ENCODE data around the gene NPHP4.
"Not testable (repeated sequence)": the region's sequence is repeated elsewhere in the genome, so short reads cannot be mapped to it uniquely, and the experiment has no call there.

NPHP4 gene

DNA sequence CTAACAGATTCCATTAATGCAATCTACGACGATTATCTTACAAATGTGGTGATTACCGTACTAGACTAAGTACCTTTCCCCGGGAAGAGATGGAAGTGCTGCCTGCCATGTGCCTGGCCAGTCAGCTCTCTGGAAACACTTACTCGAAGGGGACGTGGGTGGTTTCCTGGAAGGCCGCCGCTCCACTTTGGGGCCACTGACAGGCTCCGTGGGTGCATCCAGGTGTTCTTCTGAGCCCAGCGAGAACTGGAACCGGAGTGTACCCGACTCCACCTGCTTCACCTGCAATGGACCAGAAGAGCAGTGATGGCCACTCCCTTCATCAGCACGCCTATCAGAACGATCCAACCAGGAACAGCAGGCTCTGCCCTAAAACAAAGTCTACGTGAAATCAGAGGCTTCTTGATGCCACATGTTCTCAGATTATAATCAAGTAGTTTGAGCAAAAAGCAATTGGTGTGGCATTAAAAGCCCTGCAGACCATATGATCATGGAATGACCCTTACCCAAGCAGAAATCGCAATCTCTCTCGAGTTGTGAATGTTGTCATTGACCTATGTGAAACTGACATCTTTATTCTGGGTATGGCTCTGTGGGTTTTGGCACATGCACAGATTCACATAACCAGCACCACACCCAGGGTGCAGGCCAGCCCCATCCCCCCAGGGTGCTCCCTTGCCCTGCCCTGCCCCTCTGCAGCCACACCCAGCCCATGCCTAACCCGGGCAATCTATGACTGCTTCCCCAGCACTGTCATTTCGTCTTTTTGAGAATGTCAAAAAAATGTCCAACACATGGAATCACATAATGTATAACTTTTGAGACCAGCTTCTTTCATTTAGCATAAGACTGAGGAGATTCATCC, 64.5 kb downstream of the NPHP4 start:
- DNase-seq, result no peak

DNA sequence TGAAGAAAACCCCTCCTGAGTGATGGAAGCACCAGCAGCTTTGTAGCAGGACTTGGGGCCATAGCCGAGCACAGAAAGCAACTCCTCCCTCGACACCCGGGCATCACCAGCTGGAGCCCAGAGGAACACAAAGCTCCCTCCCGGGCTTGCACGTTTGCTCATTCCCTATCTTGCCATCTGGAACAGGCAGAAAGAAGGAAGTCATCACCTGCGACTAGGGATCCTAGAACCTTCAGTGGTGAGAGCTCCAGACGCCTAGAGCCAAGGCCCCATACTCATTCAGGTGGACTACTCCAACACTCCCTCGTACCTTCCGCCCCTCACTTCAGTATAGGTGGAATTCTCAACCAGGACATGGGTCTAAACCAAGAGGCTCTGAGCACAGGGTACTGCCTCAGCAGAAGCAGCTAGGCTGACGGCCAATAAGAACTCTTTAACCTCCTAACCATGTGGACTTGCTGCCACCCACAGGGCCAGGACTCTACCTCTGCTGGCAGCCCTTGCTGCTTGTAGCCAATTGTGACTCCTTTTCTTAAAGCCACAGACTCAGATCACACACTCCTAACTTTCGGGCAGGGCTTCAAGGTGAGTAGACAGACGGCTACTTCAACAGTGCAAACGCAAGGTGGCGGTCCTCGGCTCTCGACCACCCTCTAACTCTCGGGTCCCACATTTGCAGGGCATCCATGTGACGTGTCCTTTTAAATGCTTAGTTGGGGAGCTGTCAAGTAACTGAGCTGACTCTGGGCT, 65.4 kb downstream of the NPHP4 start:
- DNase-seq, result no peak

DNA sequence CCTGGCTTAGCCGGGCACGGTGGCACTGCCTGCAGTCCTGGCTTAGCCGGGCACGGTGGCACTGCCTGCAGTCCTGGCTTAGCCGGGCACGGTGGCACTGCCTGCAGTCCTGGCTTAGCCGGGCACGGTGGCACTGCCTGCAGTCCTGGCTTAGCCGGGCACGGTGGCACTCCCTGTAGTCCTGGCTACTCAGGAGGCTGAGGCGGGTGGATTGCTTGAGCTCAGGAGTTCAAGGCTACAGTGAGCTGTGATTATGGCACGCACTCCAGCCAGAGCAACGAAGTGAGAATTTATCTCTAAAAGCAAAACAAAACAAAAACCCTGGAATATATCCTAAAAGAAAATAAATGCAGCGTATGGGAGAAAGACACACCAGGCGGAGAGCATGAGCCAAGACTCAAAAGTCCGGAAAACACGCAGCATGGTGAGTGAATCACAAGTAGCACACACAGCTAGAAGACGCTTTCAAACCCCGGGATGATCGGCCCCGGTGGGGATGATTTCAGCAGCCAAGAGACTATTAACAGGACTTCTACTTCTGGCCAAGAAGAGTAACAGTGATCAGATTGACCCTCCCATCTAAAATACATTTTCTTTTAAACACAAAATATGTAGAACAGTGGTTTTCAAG, 69.4 kb downstream of the NPHP4 start:
- not testable (repeated sequence) for DNase-seq

DNA sequence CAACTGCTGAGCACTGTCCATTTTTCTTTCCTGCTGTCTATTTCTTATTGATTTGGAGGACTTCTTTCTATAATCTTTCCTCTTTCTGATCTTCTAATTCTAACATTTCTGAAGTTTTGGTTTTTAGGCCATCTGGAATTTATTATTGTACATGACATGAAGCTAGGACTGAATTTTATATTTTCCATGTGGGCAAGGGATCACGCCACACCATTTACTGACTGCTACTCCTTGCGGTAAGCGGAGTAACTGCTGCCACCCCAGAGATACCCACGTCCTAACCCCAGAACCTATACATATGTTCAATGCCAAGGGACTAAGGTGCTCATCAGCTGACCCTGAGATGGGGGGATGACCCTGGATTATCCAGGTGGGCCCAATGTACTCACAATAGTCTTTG, 70.6 kb downstream of the NPHP4 start:
- DNase-seq, result no peak

DNA sequence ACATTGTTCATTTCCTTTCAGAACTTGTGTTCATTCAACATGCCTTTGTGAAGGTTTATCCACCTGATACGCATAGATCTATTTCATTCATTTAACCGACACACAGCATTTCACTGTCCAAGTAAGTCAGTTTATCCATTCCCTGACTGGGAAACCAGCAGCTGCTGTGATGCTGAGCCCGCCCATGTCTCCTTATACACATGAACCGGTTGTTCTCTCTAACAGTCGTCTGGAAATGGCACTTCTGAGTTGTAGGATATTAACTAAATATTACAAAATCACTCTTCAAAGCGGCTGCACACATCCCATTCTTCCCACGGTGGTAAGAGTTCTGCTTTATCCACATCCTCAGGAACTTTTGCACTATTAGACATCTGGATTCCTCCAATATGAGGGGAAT, 71.1 kb downstream of the NPHP4 start:
- DNase-seq, result no peak

DNA sequence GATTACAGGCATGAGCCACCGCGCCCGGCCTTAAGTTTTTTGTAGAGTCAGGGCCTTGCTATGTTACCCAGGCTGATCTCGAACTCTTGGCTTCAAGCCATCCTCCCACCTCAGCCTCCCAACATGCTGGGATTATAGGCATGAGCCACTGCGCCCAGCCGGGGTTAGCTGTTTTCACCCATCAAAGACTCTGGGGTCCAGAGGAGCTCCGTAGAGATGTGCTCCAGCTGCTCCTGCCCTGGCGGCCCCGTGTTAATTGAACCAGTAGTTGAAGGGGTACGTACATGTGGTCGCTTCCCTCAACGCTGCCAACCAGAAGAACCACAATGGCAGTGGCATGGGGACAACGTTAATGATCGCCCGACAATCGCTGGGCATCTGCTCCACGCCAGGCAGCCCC, 72.0 kb downstream of the NPHP4 start:
- no peak for DNase-seq

DNA sequence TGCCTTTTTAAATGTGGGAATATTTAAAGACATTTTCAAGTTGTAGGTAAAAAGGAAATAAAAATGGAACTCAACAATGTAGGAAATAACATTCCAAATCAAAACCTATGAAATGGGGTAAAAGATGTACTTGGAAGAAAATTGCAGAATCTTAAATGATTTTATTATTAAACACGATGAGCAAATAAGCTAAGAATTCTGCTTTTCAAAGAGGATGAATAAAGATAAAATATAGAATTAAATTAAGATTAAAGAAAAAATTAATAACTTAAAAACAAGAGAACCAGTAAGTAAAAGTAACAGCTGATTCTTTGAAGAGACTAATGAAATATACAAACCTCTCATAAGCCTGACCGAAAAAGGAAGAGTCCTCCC, 74.0 kb downstream of the NPHP4 start:
- DNase-seq, result no peak

DNA sequence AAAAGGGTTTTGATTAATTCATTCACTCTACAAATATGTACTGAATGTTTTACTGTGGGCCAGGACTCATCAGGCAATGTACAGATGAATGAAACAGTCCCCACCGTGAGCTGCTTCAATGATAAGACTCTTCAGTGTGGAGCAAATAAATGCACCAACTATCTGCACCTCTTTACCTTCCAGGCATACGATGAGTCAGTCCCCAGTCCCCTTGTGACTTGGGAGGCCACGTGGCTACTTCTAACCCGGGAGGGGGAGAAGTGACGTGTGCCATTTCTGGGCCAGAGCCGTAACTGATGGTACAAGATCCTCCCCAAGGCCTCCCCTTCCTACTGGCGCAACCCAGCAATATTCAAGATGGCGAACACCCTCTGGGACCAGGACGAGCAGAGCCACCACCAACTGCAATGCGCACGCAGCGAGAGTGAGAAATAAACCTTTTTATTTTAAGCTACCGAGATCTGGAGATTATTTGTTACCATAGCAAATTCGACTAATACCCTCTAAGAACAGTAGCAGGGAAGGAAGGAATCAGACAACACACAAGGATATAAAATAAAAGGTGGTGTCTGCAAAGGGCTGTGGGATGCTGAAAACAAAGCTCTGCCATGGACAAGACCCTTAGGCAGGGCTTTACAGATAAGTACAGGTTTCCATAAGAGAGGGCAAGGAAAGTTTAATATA, 74.5 kb downstream of the NPHP4 start:
- no peak for DNase-seq

DNA sequence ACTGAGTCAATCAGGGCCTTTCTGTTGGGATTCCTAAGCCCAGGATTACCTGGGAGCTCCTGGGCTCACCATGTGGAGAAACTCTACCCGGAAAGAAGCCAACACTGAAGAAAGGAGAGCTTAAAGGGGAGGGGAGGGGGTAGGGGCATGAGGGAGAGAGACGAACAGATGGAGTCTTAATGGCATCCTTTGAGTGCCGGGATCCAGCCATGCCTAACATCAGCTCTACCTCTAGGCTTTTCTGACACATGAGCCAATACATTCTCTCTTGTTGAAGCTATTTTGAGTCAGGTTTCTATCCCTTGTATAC, 75.0 kb downstream of the NPHP4 start:
- no peak for DNase-seq

DNA sequence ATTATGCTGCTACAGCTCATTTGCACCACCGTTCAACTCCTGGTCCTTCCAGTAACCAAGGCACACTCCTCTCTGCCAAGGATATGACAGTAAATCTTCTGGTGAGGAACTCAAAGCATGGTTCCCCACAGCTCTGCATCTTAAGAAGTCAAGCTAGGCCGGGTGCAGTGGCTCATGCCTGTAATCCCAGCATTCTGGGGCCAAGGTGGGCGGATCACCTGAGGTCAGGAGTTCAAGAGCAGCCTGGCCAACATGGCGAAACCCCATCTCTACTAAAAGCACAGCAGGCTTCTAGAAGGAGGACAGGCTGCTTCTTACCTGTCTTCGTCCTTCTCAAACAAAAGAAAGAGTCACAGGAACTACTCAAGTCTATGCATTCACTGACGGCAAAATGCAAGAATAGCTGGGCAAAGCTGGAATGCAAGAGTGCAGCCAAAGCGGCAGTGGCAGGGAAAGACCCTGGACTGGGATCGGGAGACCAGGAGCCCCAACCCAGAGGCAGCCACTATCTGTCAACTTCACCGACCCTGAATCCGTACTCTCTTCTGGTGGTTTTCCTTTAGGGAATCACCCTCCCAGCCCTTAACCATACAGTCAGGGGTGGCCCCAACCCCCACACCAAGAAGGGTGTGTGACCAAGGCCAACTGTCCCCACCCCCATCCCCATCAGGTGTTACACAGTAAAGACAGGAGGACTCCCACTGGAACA, 75.5 kb downstream of the NPHP4 start:
- DNase-seq, result no peak

DNA sequence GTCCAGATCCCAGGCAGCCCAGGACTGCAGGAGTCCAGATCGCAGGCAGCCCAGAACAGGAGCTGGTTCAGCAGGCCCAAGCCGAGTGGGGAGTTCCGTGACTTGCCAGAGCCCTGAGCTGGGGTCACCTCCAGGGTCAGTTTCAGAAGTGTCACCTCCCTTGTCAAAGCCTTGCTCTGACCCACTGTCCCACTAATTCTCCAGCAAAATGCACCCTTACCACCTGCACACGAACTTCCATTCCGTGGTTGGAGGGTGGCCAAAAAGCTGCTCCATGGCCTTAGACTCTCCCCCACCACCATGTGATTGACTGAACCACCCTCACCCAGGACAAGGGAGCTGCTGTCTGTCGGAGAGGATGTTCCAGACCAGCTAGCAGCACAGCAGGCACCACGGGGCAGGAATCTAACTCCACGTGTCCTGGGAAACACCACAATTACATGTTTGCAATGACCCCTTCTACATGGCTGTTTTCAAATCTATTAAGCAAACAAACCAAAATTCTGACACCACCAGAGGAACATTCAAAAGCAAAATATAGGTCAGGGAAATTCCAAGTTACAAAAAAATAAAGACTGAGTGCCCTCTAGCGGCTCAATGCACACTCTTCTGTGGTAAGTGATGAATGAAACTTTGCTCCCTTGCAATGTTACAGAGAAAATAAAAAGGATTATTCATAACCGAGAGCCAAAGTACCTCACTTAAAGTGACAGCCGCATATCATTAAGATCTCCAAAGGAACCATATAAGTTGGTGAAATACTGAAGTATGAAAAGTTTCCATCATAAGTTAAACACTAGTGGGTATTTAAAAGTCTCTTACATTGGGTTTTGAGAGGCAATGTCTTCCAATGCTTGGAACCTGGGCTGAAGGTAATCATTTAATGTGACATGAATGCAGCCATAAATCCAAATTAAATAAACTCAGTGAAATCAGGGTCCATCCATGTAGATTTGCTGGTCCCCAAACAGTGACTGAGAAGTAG, 76.3 kb downstream of the NPHP4 start:
- DNase-seq, result no peak

DNA sequence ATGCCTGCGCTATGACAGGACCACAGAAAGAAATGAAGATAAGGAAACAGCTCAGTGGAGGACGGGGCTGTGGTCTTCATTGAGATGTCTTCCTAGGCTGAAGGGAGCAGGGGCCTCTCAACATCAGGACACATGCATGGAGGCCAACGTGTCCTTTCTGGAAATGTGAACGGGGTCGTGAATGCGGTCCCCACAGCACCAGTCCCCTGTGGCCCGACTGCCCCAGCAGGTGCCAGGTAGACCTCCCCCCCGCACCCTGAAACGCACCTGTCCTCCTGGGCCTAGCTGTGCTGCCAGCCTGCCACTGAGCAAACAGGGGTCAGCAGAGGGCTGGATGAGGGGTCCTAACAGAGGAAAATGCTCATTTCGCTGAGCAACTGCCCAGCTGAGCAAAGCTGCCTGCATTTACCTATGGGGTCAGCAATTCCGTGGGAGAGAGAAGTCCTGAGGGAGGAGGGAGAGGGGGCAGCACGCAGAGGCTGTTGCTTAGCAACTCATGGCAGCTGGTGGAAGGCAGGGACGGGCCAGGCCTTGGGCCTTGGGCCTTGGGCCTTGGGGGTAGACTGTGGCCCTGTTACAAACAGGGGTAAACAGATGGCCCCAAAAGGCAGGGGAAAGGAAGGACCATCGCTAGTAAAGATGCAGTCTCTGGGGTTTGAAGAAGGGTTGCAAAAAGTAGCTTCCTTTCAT, 77.4 kb downstream of the NPHP4 start:
- DNase-seq, result no peak

DNA sequence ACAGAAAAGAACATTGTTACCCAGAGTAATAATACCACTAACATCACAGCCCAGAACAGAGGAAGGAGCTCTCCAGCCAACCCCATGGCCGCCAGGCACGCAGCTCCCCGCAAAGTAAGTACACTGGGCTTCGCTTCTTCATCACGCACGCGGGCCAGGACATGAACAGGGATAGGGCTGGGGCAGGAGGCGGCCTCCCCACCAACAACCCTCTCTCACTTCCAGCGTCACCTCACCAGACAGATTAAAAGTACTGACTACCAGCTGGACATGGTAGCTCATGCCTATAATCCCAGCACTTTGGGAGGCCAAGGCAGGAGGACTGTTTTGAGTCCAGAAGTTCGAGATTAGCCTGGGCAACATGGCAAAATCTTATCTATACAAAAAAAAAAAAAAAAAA, 78.3 kb downstream of the NPHP4 start:
- DNase-seq, result no peak

DNA sequence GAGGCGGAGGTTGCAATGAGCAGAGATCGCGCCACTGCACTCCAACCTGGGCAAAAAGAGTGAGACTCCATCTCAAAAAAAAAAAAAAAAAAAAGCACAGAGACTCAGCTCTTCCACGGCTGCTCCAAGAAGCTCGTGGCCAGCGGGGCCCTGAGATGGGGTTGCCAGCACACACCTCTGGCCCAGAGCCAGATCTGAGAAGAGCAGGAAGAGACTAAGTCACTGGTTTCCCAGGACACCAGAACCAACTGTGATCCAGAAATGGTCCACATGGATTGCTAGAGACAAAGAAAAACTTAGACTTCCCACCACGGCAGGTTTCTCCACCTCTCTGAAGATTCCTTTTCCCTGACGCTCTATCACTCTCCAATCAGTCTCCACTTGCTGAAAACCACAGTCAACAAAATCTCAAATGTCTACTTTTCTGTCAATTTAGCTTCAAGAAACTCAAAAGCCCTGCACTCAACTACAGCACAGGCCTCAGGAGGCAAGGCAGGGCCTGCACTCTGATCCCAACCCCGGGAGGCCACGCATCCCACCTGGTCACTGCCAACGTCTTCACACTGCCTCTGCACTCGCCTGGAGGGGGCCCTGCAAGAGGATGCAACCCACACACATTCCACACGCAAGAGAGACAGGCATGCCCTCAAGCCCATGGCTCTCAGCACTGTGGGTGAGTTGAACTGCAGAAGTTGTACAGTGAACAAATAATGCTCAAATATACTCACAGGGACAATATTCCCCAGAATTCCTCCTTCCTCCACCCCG, 79.0 kb downstream of the NPHP4 start:
- no peak for DNase-seq

DNA sequence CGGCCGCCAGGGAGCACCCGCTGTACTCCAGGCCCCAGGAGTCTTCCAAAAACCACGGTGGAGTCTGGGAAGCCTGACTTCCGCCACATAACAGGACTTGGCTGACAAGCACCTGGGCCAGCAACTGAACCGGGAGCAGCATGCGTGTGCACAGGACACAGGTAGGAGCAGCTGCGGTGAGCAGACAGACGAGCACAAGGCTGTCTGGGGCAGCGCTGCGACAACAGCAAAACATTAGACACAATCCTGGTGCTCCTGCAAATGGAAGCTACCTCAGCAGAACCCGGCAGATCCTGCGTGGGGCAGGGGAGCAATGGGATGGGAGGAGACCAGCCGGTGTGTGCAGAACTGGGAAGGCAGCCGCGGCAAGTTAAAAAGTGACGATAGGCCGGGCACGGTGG, 80.4 kb downstream of the NPHP4 start:
- DNase-seq, result no peak

DNA sequence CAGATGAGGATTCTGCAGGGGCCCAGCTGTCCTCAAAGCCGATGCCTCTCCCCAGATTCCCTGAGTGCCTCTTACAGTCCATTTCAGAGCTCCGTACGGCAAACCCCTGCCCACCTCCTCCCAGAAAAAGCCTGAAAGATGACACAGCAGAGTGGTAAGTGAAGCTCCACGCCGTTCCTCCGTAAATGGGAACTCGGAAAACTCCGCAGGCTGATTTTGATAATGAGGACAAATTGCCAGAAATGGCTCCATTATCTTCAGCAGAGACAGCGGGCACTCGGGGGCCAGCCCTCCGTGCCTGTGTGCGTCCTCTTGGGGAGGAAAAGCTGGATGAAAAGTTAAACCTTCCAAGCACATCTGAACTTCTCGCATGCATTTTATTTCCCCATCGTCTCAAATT, 81.1 kb downstream of the NPHP4 start:
- no peak for DNase-seq

DNA sequence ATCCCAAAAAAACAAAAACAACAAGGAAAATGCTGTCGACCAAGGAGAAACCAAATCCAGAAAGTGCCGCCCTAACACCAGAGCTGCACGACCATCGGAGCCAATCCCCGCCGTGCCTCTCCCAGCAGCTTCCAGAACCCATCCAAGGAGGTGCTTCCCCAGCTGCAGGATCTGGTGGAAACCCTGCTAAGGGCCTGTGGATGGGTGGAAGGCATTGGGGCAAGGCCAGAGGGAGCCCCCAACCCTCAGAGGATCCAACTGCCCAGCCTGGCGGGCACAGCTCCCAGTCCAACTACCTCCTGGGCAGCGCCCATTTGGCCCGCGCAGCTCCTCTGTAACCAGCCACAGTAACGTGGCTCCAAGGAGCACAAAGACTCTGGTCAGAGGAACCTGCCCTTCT, 81.6 kb downstream of the NPHP4 start:
- no peak for DNase-seq

DNA sequence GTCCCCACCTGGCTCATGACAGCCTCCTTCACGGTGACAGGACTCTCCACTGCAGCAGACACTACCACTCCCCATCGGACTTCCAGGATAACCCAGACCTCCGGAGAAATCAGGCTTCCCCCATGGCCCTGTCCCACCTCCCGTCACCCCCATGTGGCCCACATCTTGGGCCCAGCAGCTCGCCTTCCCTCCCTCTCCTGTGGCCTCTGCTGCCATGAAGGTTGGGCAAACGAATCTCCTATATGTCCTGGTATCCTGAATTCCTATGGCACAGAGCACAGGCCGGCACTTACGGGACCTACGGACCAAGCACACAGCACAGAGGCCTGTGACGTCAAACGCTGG, 82.0 kb downstream of the NPHP4 start:
- DNase-seq, result no peak

DNA sequence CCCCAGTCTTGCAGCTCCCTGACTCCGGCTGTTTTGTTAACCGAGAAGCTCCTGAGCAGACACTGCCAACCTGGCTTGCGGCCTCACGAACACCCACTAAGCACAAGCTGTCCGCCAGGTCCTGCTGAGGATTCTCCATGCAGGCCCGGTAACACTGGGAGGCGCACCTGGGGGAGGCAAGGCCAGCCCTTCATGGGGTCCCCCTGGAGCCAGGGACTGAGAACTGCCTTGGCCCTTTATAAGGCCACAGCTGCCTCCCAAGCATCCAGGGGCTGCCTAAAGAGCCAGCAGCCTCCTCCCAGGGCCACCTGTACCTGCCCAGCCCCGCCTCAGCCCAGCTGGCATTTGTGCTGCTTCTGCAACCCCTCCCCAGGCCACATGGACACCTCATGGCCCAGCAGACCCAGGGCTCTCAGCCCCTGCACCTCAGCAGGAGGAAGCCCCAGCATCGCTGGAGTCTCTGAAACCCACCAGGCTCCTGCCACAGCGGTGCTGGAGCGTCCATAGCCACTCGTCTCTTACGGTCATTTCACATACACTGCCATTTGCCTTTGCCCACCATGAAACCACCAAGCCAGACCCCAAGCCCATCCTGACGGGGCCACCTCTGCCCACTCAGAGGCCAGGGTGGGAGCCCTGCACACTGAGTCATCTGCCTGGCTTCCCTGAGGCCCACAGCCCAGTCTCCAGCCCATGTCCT, 82.5 kb downstream of the NPHP4 start:
- DNase-seq, result no peak

Measured in activated effector memory CD4-positive, alpha-beta T cell treated with Interleukin-2 at 50 U/mL for 16 hours (primary cell).